K562 (cell line): ENCODE data around the gene MAST4. TPM values are rescaled to one million over a fixed set of nuclear protein-coding genes. Genes with fewer than 3 reads are reported as not detected.

Experiments
- IRF9 ChIP-seq: fragments of 450-650 bp; IDR thresholded peaks from 2 replicates; pipeline ENCODE4 v1.6.1; 2016; ENCODE audit warnings: missing biosample characterization, missing genetic modification characterization
- LCOR ChIP-seq: sonication (generic); formaldehyde crosslinking; IDR thresholded peaks from 2 replicates; pipeline ENCODE4 v1.8.0; 2022; ENCODE audit warnings: mild to moderate bottlenecking, missing genetic modification reagents
- MCM3 ChIP-seq: fragments of 450-650 bp; IDR thresholded peaks from 2 replicates; pipeline ENCODE4 v1.6.1; 2016
- NCOA4 ChIP-seq: fragments of 450-650 bp; IDR thresholded peaks from 2 replicates; pipeline ENCODE4 v1.6.1; 2018; ENCODE audit warnings: mild to moderate bottlenecking; ENCODE audit not compliant: partially characterized antibody
- NEUROD1 ChIP-seq: fragments of 150-350 bp; IDR thresholded peaks from 2 replicates; pipeline ENCODE4 v1.6.1; 2014; ENCODE audit warnings: borderline replicate concordance, low read length, low read depth; ENCODE audit not compliant: partially characterized antibody
- POLR2AphosphoS2 ChIP-seq: IDR thresholded peaks from 2 replicates; pipeline ENCODE4 v1.6.1; 2012; ENCODE audit warnings: low read length, improper control_type of control experiment
- ZBTB11 ChIP-seq, 3 experiments: fragments of 200-800 bp in 1 of 3; fragments of 250-450 bp in 1 of 3; fragments of 450-650 bp in 1 of 3; sonication (Bioruptor Pico) in 1 of 3; sonication (Bioruptor generic) in 1 of 3; formaldehyde crosslinking in 1 of 3; IDR thresholded peaks; 2 replicates each; pipeline versions ENCODE4 v1.6.1 to v1.8.0; 2016 to 2022; ENCODE audit warnings: mild to moderate bottlenecking in 2 of 3, missing genetic modification characterization in 2 of 3, missing compliant biosample characterization in 1 of 3, moderate library complexity in 1 of 3
- ZHX1 ChIP-seq: fragments of 150-350 bp; conservative IDR thresholded peaks from 2 replicates; pipeline ENCODE4 v1.6.1; 2014; ENCODE audit warnings: low read length
- polyA plus RNA-seq, 8 experiments: library from polyadenylated mRNA; depleted of rRNA in 4 of 8; stranded (reverse) in 5 of 8; unstranded in 3 of 8; fragments of >200 nt; fragmentation: Nextera tagmentation in 2 of 8; fragmentation: Illumina TruSeq in 1 of 8; extraction: Ambion mirVana in 2 of 8; extraction: Trizol in 1 of 8; gene quantifications; 2 replicates each; pipeline versions ENCODE4 v1.2.1 to v1.2.3, GENCODE V29; 2011 to 2014; ENCODE audit warnings: inconsistent platforms in 1 of 8, missing spikeins in 1 of 8
- total RNA-seq, 7 experiments: library from RNA; depleted of rRNA in 6 of 7; stranded (reverse); fragments of >200 nt in 6 of 7; fragmentation: Illumina TruSeq in 2 of 7; extraction: Trizol in 2 of 7; gene quantifications; 2 replicates each; pipeline versions ENCODE4 v1.2.1 to v1.2.3, GENCODE V29; 2011 to 2021; ENCODE audit warnings: low replicate concordance in 1 of 7

Gene MAST4
- total and polyA plus RNA-seq, 9 of the 15 experiments (the other 6 are each of a cell fraction or from before 2014, with no cell fraction given) = 0.88 to 10.1 (median 5.2) TPM

- TF ChIP-seq LCOR = no peak
- TF ChIP-seq ZHX1 = no peak
- TF ChIP-seq ZBTB11 (CRISPR knock-in tag; IDR thresholded peaks at IDR 0.05) = no peak
- no peak for TF ChIP-seq NEUROD1
- TF ChIP-seq NCOA4 = no peak
- no peak for TF ChIP-seq IRF9 (tag)
- TF ChIP-seq POLR2AphosphoS2 = no peak
- TF ChIP-seq MCM3 = no peak
Observed at GRCh38 chr5:66789434-66789833, 193.2 kb downstream of the MAST4 start (continued).
